Lung (tissue), 12 donors: ENCODE data around the gene DHRS12. TPM values are rescaled to one million over a fixed set of nuclear protein-coding genes. Genes with fewer than 3 reads are reported as not detected.
A peak's percentile ranks its signal among the peaks of the same experiment; 100 is the strongest.

Source experiments
- ATAC-seq: fragments of 200-7000 bp; cut with Tn5 transposase; one replicate; pipeline ENCODE4 v1.9.1; 2020; ENCODE audit warnings: moderate number of reproducible peaks; ENCODE audit not compliant: insufficient read depth, low FRiP score
- DNase-seq, 3 donors: peaks; one replicate each; pipeline ENCODE4 v3.0.0-alpha.2; 2013 to 2017
- H3K27ac ChIP-seq, 2 donors: one replicate each; pipeline ENCODE4 v1.5.1; 2013; ENCODE audit warnings: mild to moderate bottlenecking in 2 of 2, moderate library complexity in 2 of 2, control low read depth in 1 of 2, inconsistent platforms in 1 of 2, low read depth in 1 of 2, low read length in 1 of 2
- H3K27me3 ChIP-seq, 3 donors: one replicate each; pipeline ENCODE4 v1.5.1; 2013; ENCODE audit warnings: low read length in 2 of 3; ENCODE audit not compliant: control insufficient read depth in 3 of 3, insufficient read depth in 3 of 3
- H3K36me3 ChIP-seq, 4 donors: one replicate each; pipeline ENCODE4 v1.5.1; 2013; ENCODE audit warnings: low read length in 4 of 4, mild to moderate bottlenecking in 1 of 4, moderate library complexity in 1 of 4; ENCODE audit not compliant: control insufficient read depth in 4 of 4, insufficient read depth in 4 of 4
- H3K4me1 ChIP-seq, 5 donors: one replicate each; pipeline ENCODE4 v1.5.1; 2013; ENCODE audit warnings: low read length in 5 of 5, mild to moderate bottlenecking in 2 of 5, moderate library complexity in 1 of 5; ENCODE audit not compliant: control insufficient read depth in 5 of 5, insufficient read depth in 5 of 5
- H3K4me3 ChIP-seq: one replicate; pipeline ENCODE4 v1.5.1; 2013; ENCODE audit warnings: mild to moderate bottlenecking, control low read depth, moderate library complexity
- H3K9ac ChIP-seq, 2 donors: one replicate each; pipeline ENCODE4 v1.5.1; 2013; ENCODE audit warnings: low read length in 2 of 2, control low read depth in 1 of 2; ENCODE audit not compliant: insufficient read depth in 1 of 2
- H3K9me3 ChIP-seq, 4 donors: one replicate each; pipeline ENCODE4 v1.5.1; 2013; ENCODE audit warnings: low read length in 3 of 4, mild to moderate bottlenecking in 1 of 4, moderate library complexity in 1 of 4; ENCODE audit not compliant: control insufficient read depth in 4 of 4, insufficient read depth in 3 of 4
- WGBS, 2 donors: extraction: QIAGEN DNeasy Blood & Tissue Kit; methylation state at CpG; one replicate each; pipeline ENCODE4 v1.1.7; 2013; 5-methylcytosine and 5-hydroxymethylcytosine counted together
- polyA plus RNA-seq, 2 donors: library from polyadenylated mRNA; stranded (reverse); fragments of 200-250 nt; gene quantifications; one replicate each; pipeline ENCODE4 v1.2.1, GENCODE V29; 2013
- total RNA-seq, 2 donors: library from RNA; depleted of rRNA in 1 of 2; stranded (reverse); fragments of >200 nt in 1 of 2; gene quantifications; one replicate each; pipeline ENCODE4 v1.2.1, GENCODE V29; 2014 to 2021
- TF ChIP-seq, protein P1 (sequence below): IDR thresholded peaks from 2 replicates; pipeline ENCODE4 v1.5.1; 2012; ENCODE audit warnings: mild to moderate bottlenecking; ENCODE audit errors: control extremely low read depth, extremely low read depth
- donor health status: control.
- donor health status: control.
- donor health status: Bipolar disorder and iron deficiency.
- donor health status: healthy.
- donor health status: DM: yes; HTN: yes; CAD: no.

The DHRS12 gene
- total and polyA plus RNA-seq, 4 donors, result 8.5 to 17.9 (median 12.0) TPM

DNA sequence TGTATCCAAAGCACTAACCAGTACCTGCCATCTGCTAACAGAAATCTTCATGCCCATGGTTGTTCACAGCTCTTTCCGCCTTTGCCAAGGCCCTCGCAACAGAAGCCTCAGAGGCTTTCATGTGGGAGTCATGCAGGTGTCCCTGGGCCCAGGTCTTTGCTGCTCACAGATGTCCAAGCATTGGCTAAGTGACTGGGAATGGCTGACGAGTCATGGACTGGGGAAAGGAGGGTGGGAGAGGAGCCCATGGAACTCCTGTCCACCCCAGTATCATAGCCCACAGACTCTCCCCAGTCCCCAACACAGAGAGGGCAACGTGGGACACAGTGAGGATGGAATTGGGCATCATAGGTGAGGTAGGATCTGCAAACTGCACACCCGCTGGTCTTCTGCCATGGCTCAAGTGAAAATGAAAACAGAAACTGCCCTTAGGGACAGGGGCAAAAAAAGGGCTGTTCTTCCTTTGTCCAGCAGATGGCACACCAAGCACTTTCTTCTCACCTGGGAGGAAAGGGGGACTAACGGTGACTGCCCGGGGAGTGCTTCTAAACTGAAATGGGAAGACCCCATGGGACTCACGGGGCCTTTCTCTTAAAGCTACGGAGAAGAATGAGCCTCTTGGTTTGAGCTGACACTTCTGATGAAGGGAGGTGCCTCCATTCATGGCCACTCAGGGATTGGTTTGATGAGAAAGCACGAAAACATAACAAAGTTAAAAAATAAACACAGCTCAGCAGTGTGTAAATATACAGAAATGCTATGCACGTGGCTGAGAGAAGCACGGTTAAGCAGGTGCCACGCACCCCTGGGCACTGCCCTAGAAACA, 11.1 kb upstream of the DHRS12 start:
- peak; percentile 66 to 74 (median 66) for DNase-seq
- WGBS, 2 donors, result 28 to 29% methylated on average over 13 of the region's 13 CpGs
- Histone ChIP-seq H3K27ac (no peak overlapping the region), H3K4me1 (peaks cover 0 to 8% (median 0%) of the 10 kb centered on the region in 5 donors), H3K9me3 (no peaks in the 10 kb centered on the region), H3K27me3 (peaks cover 0 to 5% (median 0%) of the 10 kb centered on the region in 3 donors), H3K9ac (peak overlapping the region in 1 of 2 donors; percentile 14), H3K36me3 (no peaks in the 10 kb centered on the region), H3K4me3 (no peak overlapping the region)
- TF ChIP-seq, protein P1, sequence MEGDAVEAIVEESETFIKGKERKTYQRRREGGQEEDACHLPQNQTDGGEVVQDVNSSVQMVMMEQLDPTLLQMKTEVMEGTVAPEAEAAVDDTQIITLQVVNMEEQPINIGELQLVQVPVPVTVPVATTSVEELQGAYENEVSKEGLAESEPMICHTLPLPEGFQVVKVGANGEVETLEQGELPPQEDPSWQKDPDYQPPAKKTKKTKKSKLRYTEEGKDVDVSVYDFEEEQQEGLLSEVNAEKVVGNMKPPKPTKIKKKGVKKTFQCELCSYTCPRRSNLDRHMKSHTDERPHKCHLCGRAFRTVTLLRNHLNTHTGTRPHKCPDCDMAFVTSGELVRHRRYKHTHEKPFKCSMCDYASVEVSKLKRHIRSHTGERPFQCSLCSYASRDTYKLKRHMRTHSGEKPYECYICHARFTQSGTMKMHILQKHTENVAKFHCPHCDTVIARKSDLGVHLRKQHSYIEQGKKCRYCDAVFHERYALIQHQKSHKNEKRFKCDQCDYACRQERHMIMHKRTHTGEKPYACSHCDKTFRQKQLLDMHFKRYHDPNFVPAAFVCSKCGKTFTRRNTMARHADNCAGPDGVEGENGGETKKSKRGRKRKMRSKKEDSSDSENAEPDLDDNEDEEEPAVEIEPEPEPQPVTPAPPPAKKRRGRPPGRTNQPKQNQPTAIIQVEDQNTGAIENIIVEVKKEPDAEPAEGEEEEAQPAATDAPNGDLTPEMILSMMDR, result peak; percentile 69
- ATAC-seq, result peak; percentile 75

GRCh38 chr13:51814071-51814470, 10.1 kb upstream of the DHRS12 start:
- Histone ChIP-seq H3K4me1 (peaks cover 0 to 6% (median 0%) of the 10 kb centered on the region in 5 donors), H3K36me3 (no peaks in the 10 kb centered on the region), H3K4me3 (no peak overlapping the region), H3K9ac (no peak overlapping the region), H3K27ac (no peak overlapping the region), H3K27me3 (peaks cover 0 to 5% (median 0%) of the 10 kb centered on the region in 3 donors), H3K9me3 (no peaks in the 10 kb centered on the region)
- TF ChIP-seq, protein P1, result no peak
- DNase-seq (no peak), ATAC-seq (no peak)
- 98 to 100% methylated on average over 2 of the region's 2 CpGs for WGBS, 2 donors

GRCh38 chr13:51811920-51812451, 8.0 kb upstream of the DHRS12 start:
- H3K9ac ChIP-seq, result no peak overlapping the region
- peaks cover 0 to 5% (median 0%) of the 10 kb centered on the region in 3 donors for H3K27me3 ChIP-seq
- DNase-seq, result no peak
- peak overlapping the region in 1 of 2 donors; percentile 52 for H3K27ac ChIP-seq
- H3K4me1 ChIP-seq, result peaks cover 0 to 3% (median 0%) of the 10 kb centered on the region in 5 donors
- no peaks in the 10 kb centered on the region for H3K36me3 ChIP-seq
- TF ChIP-seq, protein P1, result no peak
- no peaks in the 10 kb centered on the region for H3K9me3 ChIP-seq
- no peak for ATAC-seq
- WGBS, 2 donors, result 49 to 51% methylated on average over 4 of the region's 4 CpGs
- no peak overlapping the region for H3K4me3 ChIP-seq
